K562 (cell line): ENCODE measurements around the gene SLC19A1. TPM values are rescaled to one million over a fixed set of nuclear protein-coding genes. Genes with fewer than 3 reads are reported as not detected.

Experiments used
- CHCHD3 ChIP-seq: fragments of 250-450 bp; sonication (Bioruptor Pico); IDR thresholded peaks from 2 replicates; pipeline ENCODE4 v2.1.2; 2022; ENCODE audit warnings: mild to moderate bottlenecking
- COPS2 ChIP-seq: fragments of 450-650 bp; conservative IDR thresholded peaks from 2 replicates; pipeline ENCODE4 v1.6.1; 2016; ENCODE audit warnings: mild to moderate bottlenecking, moderate library complexity
- IFI16 ChIP-seq: fragments of 250-450 bp; sonication (Bioruptor Pico); IDR thresholded peaks from 2 replicates; pipeline ENCODE4 v2.1.2; 2022; ENCODE audit warnings: mild to moderate bottlenecking, inconsistent platforms
- MAFK ChIP-seq: IDR thresholded peaks from 2 replicates; pipeline ENCODE4 v1.6.1; 2011; ENCODE audit warnings: low read length, improper control_type of control experiment
- PTBP1 ChIP-seq: fragments of 200-400 bp; formaldehyde crosslinking; IDR thresholded peaks from 2 replicates; pipeline ENCODE4 v1.6.1; 2017; ENCODE audit warnings: low read depth, low read length
- SMAD4 ChIP-seq: fragments of 250-450 bp; sonication (Bioruptor Pico); conservative IDR thresholded peaks from 2 replicates; pipeline ENCODE4 v1.8.0; 2021; ENCODE audit warnings: inconsistent platforms, mild to moderate bottlenecking, moderate library complexity
- ZFP30 ChIP-seq: fragments of 250-450 bp; sonication (Bioruptor Pico); IDR thresholded peaks from 2 replicates; pipeline ENCODE4 v1.8.0; 2022; ENCODE audit warnings: moderate library complexity, mild to moderate bottlenecking, inconsistent platforms, borderline replicate concordance
- polyA plus RNA-seq, 8 experiments: library from polyadenylated mRNA; depleted of rRNA in 4 of 8; stranded (reverse) in 5 of 8; unstranded in 3 of 8; fragments of >200 nt; fragmentation: Nextera tagmentation in 2 of 8; fragmentation: Illumina TruSeq in 1 of 8; extraction: Ambion mirVana in 2 of 8; extraction: Trizol in 1 of 8; gene quantifications; 2 replicates each; pipeline versions ENCODE4 v1.2.1 to v1.2.3, GENCODE V29; 2011 to 2014; ENCODE audit warnings: inconsistent platforms in 1 of 8, missing spikeins in 1 of 8
- total RNA-seq, 7 experiments: library from RNA; depleted of rRNA in 6 of 7; stranded (reverse); fragments of >200 nt in 6 of 7; fragmentation: Illumina TruSeq in 2 of 7; extraction: Trizol in 2 of 7; gene quantifications; 2 replicates each; pipeline versions ENCODE4 v1.2.1 to v1.2.3, GENCODE V29; 2011 to 2021; ENCODE audit warnings: low replicate concordance in 1 of 7
- TF ChIP-seq, protein P1 (sequence below): fragments of 150-350 bp; conservative IDR thresholded peaks from 2 replicates; pipeline ENCODE4 v1.6.1; 2014; ENCODE audit warnings: low read length
- TF ChIP-seq, protein P2 (sequence below): fragments of 250-450 bp; sonication (Bioruptor Pico); IDR thresholded peaks from 2 replicates; pipeline ENCODE4 v1.5.0; 2021
- TF ChIP-seq, protein P3 (sequence below): sonication (generic); formaldehyde crosslinking; IDR thresholded peaks from 2 replicates; pipeline ENCODE4 v1.5.0; 2020; ENCODE audit warnings: missing genetic modification reagents
- TF ChIP-seq, protein P4 (sequence below): sonication (generic); formaldehyde crosslinking; IDR thresholded peaks from 2 replicates; pipeline ENCODE4 v1.8.0; 2022; ENCODE audit warnings: mild to moderate bottlenecking, missing genetic modification reagents
- TF ChIP-seq, protein P5 (sequence below): fragments of 450-650 bp; formaldehyde crosslinking; IDR thresholded peaks from 2 replicates; pipeline ENCODE4 v1.4.0; 2020; ENCODE audit warnings: mild to moderate bottlenecking
- TF ChIP-seq, protein P6 (sequence below): fragments of 450-650 bp; IDR thresholded peaks from 2 replicates; pipeline ENCODE4 v1.6.1; 2016; ENCODE audit warnings: borderline replicate concordance
- TF ChIP-seq, protein P7 (sequence below): fragments of 250-450 bp; sonication (Bioruptor Pico); IDR thresholded peaks from 2 replicates; pipeline ENCODE4 v1.4.0; 2020; ENCODE audit warnings: mild to moderate bottlenecking

SLC19A1 gene
- total and polyA plus RNA-seq, 9 of the 15 experiments (the other 6 are each of a cell fraction or from before 2014, with no cell fraction given) = 0.65 to 88.7 (median 12.0) TPM

DNA sequence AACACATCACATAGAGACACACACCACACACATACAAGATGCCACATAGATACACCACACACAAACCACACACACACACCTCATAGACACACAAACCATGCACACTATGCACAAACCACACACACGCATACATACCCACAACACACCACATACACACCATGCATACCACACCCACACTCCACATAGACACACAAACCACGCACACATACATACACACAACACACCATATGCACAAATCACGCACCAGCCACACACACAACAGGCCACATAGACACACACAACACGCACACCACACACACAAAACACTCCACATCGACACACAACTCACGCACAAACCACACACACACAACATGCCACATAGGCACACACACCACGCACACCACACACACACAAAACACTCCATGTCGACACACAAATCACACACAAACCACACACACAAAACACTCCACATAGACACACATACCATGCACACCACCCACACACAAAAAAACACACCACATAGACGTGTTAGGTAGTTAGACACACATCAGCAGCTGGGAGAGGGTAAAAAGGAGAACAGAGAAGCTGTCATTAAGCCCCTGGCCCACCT, 49.5 kb upstream of the SLC19A1 start (continued):
- TF ChIP-seq, protein P1, sequence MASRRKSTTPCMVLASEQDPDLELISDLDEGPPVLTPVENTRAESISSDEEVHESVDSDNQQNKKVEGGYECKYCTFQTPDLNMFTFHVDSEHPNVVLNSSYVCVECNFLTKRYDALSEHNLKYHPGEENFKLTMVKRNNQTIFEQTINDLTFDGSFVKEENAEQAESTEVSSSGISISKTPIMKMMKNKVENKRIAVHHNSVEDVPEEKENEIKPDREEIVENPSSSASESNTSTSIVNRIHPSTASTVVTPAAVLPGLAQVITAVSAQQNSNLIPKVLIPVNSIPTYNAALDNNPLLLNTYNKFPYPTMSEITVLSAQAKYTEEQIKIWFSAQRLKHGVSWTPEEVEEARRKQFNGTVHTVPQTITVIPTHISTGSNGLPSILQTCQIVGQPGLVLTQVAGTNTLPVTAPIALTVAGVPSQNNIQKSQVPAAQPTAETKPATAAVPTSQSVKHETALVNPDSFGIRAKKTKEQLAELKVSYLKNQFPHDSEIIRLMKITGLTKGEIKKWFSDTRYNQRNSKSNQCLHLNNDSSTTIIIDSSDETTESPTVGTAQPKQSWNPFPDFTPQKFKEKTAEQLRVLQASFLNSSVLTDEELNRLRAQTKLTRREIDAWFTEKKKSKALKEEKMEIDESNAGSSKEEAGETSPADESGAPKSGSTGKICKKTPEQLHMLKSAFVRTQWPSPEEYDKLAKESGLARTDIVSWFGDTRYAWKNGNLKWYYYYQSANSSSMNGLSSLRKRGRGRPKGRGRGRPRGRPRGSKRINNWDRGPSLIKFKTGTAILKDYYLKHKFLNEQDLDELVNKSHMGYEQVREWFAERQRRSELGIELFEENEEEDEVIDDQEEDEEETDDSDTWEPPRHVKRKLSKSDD = no peak
- TF ChIP-seq SMAD4 (CRISPR knock-in tag) (no peak), MAFK (no peak), PTBP1 (no peak), CHCHD3 (CRISPR knock-in tag) (no peak), ZFP30 (CRISPR knock-in tag) (no peak), IFI16 (CRISPR knock-in tag) (no peak), COPS2 (no peak)
- TF ChIP-seq, protein P2, sequence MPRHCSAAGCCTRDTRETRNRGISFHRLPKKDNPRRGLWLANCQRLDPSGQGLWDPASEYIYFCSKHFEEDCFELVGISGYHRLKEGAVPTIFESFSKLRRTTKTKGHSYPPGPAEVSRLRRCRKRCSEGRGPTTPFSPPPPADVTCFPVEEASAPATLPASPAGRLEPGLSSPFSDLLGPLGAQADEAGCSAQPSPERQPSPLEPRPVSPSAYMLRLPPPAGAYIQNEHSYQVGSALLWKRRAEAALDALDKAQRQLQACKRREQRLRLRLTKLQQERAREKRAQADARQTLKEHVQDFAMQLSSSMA = no peak
- TF ChIP-seq, protein P3, sequence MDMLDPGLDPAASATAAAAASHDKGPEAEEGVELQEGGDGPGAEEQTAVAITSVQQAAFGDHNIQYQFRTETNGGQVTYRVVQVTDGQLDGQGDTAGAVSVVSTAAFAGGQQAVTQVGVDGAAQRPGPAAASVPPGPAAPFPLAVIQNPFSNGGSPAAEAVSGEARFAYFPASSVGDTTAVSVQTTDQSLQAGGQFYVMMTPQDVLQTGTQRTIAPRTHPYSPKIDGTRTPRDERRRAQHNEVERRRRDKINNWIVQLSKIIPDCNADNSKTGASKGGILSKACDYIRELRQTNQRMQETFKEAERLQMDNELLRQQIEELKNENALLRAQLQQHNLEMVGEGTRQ = no peak
- TF ChIP-seq, protein P4, sequence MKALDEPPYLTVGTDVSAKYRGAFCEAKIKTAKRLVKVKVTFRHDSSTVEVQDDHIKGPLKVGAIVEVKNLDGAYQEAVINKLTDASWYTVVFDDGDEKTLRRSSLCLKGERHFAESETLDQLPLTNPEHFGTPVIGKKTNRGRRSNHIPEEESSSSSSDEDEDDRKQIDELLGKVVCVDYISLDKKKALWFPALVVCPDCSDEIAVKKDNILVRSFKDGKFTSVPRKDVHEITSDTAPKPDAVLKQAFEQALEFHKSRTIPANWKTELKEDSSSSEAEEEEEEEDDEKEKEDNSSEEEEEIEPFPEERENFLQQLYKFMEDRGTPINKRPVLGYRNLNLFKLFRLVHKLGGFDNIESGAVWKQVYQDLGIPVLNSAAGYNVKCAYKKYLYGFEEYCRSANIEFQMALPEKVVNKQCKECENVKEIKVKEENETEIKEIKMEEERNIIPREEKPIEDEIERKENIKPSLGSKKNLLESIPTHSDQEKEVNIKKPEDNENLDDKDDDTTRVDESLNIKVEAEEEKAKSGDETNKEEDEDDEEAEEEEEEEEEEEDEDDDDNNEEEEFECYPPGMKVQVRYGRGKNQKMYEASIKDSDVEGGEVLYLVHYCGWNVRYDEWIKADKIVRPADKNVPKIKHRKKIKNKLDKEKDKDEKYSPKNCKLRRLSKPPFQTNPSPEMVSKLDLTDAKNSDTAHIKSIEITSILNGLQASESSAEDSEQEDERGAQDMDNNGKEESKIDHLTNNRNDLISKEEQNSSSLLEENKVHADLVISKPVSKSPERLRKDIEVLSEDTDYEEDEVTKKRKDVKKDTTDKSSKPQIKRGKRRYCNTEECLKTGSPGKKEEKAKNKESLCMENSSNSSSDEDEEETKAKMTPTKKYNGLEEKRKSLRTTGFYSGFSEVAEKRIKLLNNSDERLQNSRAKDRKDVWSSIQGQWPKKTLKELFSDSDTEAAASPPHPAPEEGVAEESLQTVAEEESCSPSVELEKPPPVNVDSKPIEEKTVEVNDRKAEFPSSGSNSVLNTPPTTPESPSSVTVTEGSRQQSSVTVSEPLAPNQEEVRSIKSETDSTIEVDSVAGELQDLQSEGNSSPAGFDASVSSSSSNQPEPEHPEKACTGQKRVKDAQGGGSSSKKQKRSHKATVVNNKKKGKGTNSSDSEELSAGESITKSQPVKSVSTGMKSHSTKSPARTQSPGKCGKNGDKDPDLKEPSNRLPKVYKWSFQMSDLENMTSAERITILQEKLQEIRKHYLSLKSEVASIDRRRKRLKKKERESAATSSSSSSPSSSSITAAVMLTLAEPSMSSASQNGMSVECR (CRISPR knock-in tag) = no peak
- TF ChIP-seq, protein P5, sequence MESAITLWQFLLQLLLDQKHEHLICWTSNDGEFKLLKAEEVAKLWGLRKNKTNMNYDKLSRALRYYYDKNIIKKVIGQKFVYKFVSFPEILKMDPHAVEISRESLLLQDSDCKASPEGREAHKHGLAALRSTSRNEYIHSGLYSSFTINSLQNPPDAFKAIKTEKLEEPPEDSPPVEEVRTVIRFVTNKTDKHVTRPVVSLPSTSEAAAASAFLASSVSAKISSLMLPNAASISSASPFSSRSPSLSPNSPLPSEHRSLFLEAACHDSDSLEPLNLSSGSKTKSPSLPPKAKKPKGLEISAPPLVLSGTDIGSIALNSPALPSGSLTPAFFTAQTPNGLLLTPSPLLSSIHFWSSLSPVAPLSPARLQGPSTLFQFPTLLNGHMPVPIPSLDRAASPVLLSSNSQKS (CRISPR knock-in tag) = no peak
- TF ChIP-seq, protein P6, sequence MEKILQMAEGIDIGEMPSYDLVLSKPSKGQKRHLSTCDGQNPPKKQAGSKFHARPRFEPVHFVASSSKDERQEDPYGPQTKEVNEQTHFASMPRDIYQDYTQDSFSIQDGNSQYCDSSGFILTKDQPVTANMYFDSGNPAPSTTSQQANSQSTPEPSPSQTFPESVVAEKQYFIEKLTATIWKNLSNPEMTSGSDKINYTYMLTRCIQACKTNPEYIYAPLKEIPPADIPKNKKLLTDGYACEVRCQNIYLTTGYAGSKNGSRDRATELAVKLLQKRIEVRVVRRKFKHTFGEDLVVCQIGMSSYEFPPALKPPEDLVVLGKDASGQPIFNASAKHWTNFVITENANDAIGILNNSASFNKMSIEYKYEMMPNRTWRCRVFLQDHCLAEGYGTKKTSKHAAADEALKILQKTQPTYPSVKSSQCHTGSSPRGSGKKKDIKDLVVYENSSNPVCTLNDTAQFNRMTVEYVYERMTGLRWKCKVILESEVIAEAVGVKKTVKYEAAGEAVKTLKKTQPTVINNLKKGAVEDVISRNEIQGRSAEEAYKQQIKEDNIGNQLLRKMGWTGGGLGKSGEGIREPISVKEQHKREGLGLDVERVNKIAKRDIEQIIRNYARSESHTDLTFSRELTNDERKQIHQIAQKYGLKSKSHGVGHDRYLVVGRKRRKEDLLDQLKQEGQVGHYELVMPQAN = peak; percentile 62
- TF ChIP-seq, protein P7, sequence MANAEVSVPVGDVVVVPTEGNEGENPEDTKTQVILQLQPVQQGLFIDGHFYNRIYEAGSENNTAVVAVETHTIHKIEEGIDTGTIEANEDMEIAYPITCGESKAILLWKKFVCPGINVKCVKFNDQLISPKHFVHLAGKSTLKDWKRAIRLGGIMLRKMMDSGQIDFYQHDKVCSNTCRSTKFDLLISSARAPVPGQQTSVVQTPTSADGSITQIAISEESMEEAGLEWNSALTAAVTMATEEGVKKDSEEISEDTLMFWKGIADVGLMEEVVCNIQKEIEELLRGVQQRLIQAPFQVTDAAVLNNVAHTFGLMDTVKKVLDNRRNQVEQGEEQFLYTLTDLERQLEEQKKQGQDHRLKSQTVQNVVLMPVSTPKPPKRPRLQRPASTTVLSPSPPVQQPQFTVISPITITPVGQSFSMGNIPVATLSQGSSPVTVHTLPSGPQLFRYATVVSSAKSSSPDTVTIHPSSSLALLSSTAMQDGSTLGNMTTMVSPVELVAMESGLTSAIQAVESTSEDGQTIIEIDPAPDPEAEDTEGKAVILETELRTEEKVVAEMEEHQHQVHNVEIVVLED (CRISPR knock-in tag) = no peak
